Activated T-cell treated with anti-CD3 and anti-CD28 coated beads for 48 hours (primary cell): Measurements from ENCODE around the gene DHRS4.
"Not testable (repeated sequence)": the region's sequence is repeated elsewhere in the genome, so short reads cannot be mapped to it uniquely, and the experiment has no call there.

Experiments used
- DNase-seq: peaks from one replicate; pipeline ENCODE4 v3.0.0-alpha.2; 2020; ENCODE audit warnings: low read depth

DHRS4 gene

GRCh38 chr14:23941230-23941629 is 12.3 kb upstream of the DHRS4 start:
- no peak for DNase-seq

DNA sequence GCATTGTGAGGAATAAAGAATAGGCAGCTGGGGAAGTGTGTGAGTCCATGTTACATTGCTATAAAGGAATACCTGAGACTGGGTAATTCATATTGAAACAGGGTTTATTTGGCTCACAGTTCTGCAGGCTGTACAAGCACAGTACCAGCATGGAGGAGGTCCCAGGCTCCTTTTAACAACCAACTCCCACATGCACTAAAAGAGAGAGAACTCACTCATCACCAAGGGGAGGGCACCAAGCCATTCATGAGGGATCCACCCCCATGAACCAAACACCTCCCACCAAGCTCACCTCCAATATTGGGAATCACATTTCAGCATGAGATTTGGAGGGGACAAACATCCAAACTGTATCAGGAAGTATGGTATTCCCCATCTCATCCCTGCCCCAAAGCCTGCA is 11.9 kb upstream of the DHRS4 start:
- DNase-seq = no peak

DNA sequence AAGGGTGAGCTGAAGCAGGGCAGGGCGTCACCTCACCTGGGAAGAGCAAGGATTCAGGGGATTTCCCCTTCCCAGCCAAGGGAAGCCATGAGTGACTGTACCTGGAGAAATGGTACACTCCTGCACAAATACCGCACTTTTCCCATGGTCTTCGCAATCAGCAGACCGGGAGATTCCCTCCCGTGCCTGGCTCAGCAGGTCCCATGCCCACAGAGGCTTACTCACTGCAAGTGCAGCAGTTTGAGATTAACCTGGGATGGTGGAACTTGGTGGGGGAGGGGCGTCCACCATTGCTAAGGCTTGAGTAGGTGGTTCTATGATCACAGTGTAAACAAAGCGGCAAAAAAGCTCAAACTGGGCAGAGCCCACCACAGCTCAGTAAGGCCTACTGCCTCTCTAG is 11.0 kb upstream of the DHRS4 start:
- no peak for DNase-seq

GRCh38 chr14:23949069-23949468 is 4.5 kb upstream of the DHRS4 start:
- DNase-seq = not testable (repeated sequence)

DNA sequence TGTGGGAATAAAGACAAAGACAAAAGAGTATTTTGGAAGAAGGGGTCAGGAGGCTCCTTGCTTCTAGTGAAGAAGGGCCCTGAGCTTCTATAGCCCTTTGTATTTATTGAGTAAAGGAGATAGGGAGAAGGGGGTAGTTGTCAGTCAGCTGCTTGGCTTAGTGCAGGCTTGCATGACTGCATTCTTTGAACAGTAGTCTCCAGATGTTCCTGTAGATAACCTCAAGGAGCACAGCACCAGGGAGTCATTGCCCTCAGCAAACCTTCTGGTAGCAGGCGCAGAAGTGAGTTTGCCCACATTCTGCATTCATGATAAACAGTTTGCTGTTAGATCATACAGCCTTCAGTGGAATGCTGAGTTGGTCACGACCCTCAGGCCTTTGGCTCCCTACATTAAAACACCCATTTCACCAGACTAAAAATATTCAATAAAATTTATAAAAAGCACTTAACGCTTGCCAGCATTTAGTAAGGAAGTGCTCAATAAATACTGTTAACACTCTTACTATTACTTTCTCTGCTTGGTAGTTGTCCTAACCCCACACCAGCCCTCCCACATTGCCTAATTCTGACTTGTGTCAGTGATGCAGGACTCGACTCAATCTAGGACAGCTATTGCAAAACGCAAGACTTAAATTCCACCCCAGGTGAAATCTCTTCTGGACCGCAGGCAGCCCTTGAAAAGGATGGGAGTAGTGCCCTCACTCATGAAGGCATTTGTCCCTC is 3.0 kb upstream of the DHRS4 start:
- no peak for DNase-seq

GRCh38 chr14:23951136-23951466 is 2.5 kb upstream of the DHRS4 start:
- DNase-seq = not testable (repeated sequence)

DNA sequence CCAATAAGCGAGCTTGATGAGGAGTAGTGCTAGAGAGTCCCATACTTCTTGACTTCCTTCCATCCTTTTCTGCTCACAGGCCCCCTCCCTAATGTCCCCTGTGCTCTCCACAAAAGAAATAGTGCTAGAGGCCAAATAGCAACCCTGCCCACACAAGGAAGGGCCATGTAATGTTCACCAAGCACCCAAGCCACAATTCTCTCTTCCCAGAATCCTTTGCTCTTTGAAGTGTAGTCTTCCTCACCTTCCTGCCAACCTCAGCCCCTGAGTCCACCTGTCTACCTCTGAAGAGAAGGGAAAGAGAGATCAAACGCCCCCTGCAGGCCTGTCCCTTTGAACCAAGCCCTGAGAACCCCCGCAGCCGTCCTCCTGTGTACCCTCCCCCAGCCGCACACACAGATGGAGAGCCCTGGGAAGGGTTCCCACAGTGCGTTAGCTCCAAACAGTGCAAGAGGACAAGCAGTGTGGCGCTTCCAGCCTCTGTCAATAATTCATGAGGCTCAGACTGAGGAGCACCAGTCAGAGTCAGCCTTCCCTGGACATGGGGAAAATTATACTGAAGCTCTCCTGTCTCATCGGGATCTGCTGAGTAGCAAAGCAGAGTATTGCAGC is 1.9 kb upstream of the DHRS4 start:
- no peak for DNase-seq

GRCh38 chr14:23953116-23953463 is 480 bp upstream of the DHRS4 start:
- DNase-seq = not testable (repeated sequence)

DNA sequence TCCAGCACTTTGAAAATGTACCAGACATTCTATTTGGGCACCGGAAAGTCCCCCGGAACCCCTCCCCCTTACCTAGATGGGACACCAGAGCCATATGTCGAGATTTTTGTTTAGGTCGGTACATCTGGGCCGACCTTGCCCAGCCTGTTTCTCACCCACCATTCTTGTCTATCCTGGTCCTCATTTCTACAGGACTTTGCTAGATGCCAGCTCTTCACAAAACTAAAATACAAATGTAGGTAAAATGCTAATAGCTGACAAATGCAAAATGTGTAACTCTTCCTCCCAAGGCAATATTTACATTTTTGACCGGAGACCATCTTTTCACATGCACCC is 677 bp downstream of the DHRS4 start:
- not testable (repeated sequence) for DNase-seq

DNA sequence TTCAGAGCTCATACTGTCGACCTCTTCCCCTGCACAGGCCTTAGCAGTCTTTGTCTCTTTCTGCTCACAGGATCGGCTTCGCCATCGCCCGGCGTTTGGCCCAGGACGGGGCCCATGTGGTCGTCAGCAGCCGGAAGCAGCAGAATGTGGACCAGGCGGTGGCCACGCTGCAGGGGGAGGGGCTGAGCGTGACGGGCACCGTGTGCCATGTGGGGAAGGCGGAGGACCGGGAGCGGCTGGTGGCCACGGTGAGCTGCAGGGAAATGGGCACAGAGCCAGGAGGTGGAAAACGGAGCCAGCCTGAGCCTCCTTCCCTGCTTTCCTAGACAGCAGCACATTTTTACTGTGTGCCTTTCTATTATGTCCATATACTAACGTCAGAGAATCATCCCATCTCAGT is 1.4 kb downstream of the DHRS4 start:
- not testable (repeated sequence) for DNase-seq

DNA sequence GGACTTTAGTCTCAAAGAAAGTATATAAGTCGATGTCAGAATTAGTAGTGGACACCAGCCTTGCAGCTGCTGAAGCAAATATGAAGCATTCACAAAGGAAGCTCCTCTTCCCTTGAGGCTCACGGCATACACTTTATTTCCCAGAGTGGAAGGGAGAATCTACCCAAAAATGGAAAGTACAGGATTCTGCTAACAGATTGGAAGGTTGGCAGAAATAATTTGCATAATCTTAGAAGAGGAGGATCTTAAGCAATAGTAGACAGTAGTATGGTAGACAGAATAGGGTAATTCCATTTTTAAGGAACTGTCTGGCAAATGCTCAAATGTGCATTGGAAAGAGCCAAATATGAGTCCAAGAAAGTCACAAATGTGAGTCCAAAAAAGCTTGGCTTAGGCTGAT is 2.2 kb downstream of the DHRS4 start:
- not testable (repeated sequence) for DNase-seq

DNA sequence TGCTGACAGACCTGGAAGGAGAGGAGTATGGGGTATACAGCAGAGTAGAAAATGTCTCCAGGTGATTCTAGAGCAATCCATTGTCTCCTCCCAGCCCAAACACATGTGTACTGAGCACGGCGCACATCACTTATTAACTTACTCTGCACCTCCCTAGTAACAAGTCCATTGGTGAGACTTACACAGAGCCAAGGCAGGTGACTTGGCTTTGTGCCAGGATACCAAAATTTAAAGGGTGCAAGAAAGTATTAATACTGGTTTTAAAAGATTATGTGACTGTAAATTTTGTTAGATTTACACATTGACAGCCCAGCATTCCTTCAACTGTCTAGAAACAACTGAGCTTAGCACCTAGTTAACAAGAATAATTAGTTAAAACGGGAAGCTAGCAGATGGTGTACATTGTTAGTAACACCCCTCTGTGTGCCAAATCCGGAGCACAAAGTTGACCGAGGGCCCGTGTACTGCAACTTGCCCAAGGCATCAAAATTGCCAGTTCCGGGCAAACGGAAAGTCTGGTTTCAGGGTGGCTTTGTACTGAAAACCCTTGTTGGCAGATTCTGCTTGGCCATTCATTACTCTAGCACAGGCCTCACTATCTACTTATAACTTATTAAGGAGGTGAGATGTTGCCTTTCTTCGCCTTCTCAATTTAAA is 4.5 kb downstream of the DHRS4 start:
- not testable (repeated sequence) for DNase-seq

DNA sequence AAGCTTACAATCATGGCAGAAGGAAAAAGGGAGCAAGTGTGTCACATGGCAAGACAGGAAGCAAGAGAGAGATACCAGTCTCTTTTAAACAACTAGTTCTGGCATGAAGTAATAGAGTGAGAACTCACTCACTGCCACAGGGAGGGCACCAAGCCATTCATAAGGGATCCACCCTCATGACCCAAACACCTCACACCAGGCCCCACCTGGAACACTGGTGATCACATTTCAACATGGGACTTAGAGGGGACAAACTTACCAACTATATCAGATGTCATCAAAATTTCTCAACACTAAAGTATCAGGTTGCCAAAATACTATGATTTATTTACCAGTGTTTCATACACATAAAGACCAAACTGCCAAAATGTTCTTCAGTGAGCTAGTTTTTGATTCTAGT is 7.3 kb downstream of the DHRS4 start:
- not testable (repeated sequence) for DNase-seq

DNA sequence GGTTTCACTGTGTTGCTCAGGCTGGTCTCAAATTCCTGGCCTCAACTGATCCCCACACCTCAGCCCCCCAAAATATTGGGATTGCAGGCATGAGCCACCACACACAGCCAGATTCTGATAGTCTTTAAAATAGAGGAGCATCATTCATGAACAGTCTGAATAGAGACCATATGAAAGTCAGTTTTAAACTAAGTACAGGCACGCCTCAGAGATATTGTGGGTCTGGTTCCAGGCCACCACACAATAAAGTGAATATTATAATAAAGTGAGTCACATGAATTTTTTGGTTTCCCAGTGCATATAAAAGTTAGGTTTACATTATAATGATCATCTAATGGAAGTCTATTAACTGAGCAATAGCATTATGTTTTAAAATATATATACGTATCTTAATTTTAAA is 8.1 kb downstream of the DHRS4 start:
- not testable (repeated sequence) for DNase-seq

DNA sequence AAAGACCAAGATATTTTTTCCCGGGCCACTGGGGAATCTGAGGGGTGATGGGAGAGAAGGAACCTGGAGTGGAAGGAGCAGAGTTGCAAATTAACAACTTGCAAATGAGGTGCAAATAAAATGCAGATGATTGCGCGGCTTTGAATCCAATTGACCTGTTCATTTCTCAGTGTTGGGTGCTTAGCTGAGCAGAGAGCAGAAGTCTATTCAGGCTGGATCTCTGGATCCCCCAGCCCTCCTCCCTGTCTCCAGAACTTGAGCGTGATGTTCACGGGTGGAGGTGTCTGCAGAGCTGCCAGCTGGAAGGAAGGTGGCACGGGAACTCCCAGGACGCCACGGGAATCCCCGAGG is 15.5 kb downstream of the DHRS4 start:
- DNase-seq = not testable (repeated sequence)

DNA sequence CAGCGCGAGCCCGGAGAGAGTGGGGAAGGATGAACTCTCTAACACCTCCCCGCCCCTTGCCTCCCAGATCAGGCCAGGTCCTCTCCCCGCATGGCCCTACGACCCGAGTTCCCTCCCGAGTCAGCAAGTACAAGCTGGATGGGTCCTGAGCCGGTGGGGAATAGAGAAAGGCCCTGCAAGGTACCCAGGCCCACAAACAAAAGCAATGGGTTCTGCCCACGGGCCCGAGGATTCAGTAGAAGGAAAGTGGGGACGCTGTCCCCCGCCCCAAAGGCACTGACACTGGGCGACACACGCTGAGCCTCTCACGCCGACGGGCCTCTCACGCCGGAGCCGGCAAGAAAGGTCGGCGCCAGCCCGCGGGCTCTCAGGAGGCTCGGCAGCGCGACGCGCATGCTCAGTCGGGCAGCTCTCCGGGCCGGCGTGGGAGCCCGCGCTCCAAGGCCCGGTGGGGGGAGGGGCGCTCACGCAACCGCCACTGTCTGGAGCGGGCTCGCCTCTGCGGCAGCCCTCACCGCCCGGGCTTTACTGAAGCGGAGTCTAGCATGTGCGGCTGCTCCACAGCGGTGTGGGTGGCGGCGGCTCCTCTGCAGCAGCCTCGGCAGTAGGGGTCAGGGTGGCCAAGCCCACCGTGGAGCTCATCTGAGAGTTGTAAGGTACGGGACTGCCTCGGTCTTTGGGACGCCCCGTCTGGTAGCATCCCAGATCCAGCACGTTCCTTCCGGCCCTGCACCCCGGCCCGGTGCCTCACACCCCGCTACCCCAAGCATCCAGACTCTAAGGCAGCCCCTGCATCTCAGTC is 16.1 kb downstream of the DHRS4 start:
- DNase-seq = peak; percentile 63

DNA sequence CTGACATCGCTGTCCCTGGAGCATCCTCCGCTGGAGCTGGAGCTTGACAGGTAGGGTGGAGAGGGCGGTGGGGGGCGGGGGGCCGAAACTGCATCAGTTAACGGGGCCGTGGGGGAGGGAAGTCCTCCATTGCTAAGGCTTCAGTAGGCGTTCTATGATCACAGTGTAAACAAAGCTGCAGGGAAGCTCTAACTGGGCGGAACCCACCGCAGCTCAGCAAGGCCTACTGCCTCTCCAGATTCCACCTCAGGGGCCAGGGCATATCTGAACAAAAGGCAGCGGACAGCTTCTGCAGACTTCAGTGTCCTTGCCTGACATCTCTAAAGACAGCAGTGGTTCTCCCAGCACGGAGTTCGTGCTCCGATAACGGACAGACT is 16.7 kb downstream of the DHRS4 start:
- DNase-seq = not testable (repeated sequence)

- DNase-seq = not testable (repeated sequence)
These were observed 19.6 kb downstream of the DHRS4 start for GRCh38 chr14:23973178-23973577.

GRCh38 chr14:23974041-23974440 is 20.5 kb downstream of the DHRS4 start:
- not testable (repeated sequence) for DNase-seq

- not testable (repeated sequence) for DNase-seq
These were observed 23.6 kb downstream of the DHRS4 start for GRCh38 chr14:23977208-23977607.

- not testable (repeated sequence) for DNase-seq
These were observed 28.6 kb downstream of the DHRS4 start for GRCh38 chr14:23981951-23982813.
